AG09309 (cell line): ENCODE results near the gene FGF3.

ENCODE experiments used
- DNase-seq: peaks from one replicate; pipeline ENCODE4 v3.0.0-alpha.2; 2010; ENCODE audit warnings: low read depth
- H3K4me3 ChIP-seq: 2 replicates; pipeline ENCODE4 v1.5.1; 2011; ENCODE audit warnings: mild to moderate bottlenecking, low read depth, low read length, moderate library complexity; ENCODE audit not compliant: control insufficient read depth
- CTCF ChIP-seq: IDR thresholded peaks from 2 replicates; pipeline ENCODE4 v1.5.1; 2011; ENCODE audit warnings: mild to moderate bottlenecking, low read depth, low read length, inconsistent platforms; ENCODE audit not compliant: insufficient read depth, control insufficient read depth; ENCODE audit errors: missing control alignments

Gene FGF3

GRCh38 chr11:69813839-69814238, 5.4 kb downstream of the FGF3 start:
- TF ChIP-seq CTCF, result no peak
- DNase-seq, result no peak
- no peak overlapping the region for H3K4me3 ChIP-seq

- no peak for DNase-seq
- no peak for TF ChIP-seq CTCF
- H3K4me3 ChIP-seq, result no peak overlapping the region
Observed at GRCh38 chr11:69812946-69813345, 6.3 kb downstream of the FGF3 start.

- no peak for DNase-seq
- no peak overlapping the region for H3K4me3 ChIP-seq
- TF ChIP-seq CTCF, result no peak
Observed at GRCh38 chr11:69812256-69812655, 7.0 kb downstream of the FGF3 start.

- no peak for TF ChIP-seq CTCF
- no peak for DNase-seq
- H3K4me3 ChIP-seq, result no peak overlapping the region
Observed at GRCh38 chr11:69811431-69811830, 7.8 kb downstream of the FGF3 start.

- no peak for TF ChIP-seq CTCF
- no peak overlapping the region for H3K4me3 ChIP-seq
- DNase-seq, result no peak
Observed at GRCh38 chr11:69810289-69811118, 8.7 kb downstream of the FGF3 start.

GRCh38 chr11:69808667-69809086, 10.5 kb downstream of the FGF3 start:
- no peak for TF ChIP-seq CTCF
- H3K4me3 ChIP-seq, result no peak overlapping the region

More at GRCh38 chr11:69808667-69809086, 10.5 kb downstream of the FGF3 start:
- DNase-seq, result no peak
